ENCODE measurements around the gene RPL19. TPM values are rescaled to one million over a fixed set of nuclear protein-coding genes. Genes with fewer than 3 reads are reported as not detected.

Gene RPL19
- total RNA-seq = 1,000 to 10,000 TPM; 3,075 to 3,102 TPM

- Mint-ChIP-seq H3K27me3 (peaks cover 3% of the 10 kb centered on the region), H3K36me3 (peaks cover 48% of the 10 kb centered on the region), H3K4me1 (peaks cover 56% of the 10 kb centered on the region), H3K27ac (peak within 1 kb of the TSS; percentile 99), H3K9me3 (no peaks in the 10 kb centered on the region), H3K4me3 (peak within 1 kb of the TSS; percentile 99)
- peak; percentile 81 for DNase-seq
These were observed at the start of gene RPL19 for GRCh38 chr17:39200070-39200879. RPL19 (plus strand) TSS chr17:39200283; CDS start chr17:39200345, 62 bp downstream.

DNA sequence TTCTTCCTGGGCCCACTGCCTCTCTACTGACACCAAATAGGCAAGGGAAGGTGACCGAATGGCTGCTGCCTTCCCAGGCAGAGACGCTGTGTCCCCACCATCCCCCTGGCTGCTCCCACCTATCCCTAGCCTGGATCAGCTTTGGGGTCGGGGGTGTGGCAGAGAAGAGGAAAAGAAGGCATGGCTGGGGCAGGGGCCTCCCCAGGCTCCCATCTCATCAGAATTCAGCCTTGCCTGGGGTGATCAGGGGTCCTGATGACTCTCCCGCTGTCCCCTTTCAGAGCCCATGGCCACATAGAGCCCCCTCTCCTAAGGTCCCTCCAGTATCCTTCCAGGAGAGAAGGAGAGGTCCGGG is 49.3 kb upstream of the RPL19 start:
- Mint-ChIP-seq H3K36me3 (peaks cover 5% of the 10 kb centered on the region), H3K4me1 (peaks cover 39% of the 10 kb centered on the region), H3K4me3 (peak overlapping the region; percentile 54), H3K27ac (no peak overlapping the region), H3K9me3 (peaks cover 2% of the 10 kb centered on the region), H3K27me3 (peaks cover 12% of the 10 kb centered on the region)
- no peak for DNase-seq

- H3K36me3 Mint-ChIP-seq = peaks cover 5% of the 10 kb centered on the region
- DNase-seq = peak; percentile 42
- peaks cover 12% of the 10 kb centered on the region for H3K27me3 Mint-ChIP-seq
- peak within 1 kb of the TSS; percentile 99 for H3K4me3 Mint-ChIP-seq
- peaks cover 2% of the 10 kb centered on the region for H3K9me3 Mint-ChIP-seq
- peaks cover 39% of the 10 kb centered on the region for H3K4me1 Mint-ChIP-seq
- H3K27ac Mint-ChIP-seq = peak within 1 kb of the TSS; percentile 97
These were observed 48.7 kb upstream of the RPL19 start, which contains the start of gene PLXDC1 for GRCh38 chr17:39151150-39151942. PLXDC1 (minus strand) TSS chr17:39151637; CDS start chr17:39151437, 200 bp downstream.

GRCh38 chr17:39151943-39152818 is 47.9 kb upstream of the RPL19 start:
- H3K27me3 Mint-ChIP-seq = peaks cover 12% of the 10 kb centered on the region

DNA sequence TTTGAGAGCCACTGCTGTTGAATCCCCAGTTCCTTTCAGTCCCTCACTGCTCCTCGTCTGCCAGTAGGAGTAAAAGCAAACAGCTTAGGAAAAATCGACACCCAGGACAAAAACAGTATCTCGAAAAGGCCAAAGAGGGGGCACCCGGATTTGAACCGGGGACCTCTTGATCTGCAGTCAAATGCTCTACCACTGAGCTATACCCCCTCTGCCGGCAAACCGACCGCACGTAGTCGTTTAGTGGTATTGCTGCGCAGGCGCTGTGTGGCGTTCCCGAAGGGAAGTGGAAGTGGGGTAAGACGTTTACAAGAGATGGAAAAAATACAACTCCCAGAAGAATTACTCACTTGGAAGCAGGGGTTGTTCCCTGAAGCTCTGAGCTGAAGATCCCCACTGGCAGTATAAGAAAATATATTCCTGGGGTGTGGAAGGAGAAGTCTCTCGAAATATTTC is 46.5 kb upstream of the RPL19 start:
- Mint-ChIP-seq H3K36me3 (peaks cover 5% of the 10 kb centered on the region), H3K27me3 (peaks cover 12% of the 10 kb centered on the region), H3K4me3 (peak overlapping the region; percentile 99), H3K9me3 (peaks cover 2% of the 10 kb centered on the region), H3K4me1 (peaks cover 35% of the 10 kb centered on the region), H3K27ac (peak overlapping the region; percentile 97)
- peak; percentile 85 for DNase-seq

More at GRCh38 chr17:39151943-39152818, 47.9 kb upstream of the RPL19 start:
- peaks cover 2% of the 10 kb centered on the region for H3K9me3 Mint-ChIP-seq
- peak; percentile 37 for DNase-seq
- H3K4me3 Mint-ChIP-seq = peak overlapping the region; percentile 99
- H3K36me3 Mint-ChIP-seq = peaks cover 5% of the 10 kb centered on the region
- peak overlapping the region; percentile 97 for H3K27ac Mint-ChIP-seq
- H3K4me1 Mint-ChIP-seq = peaks cover 39% of the 10 kb centered on the region

GRCh38 chr17:39155654-39156053 is 44.4 kb upstream of the RPL19 start:
- peaks cover 5% of the 10 kb centered on the region for H3K36me3 Mint-ChIP-seq
- peaks cover 29% of the 10 kb centered on the region for H3K4me1 Mint-ChIP-seq
- H3K9me3 Mint-ChIP-seq = peaks cover 2% of the 10 kb centered on the region
- no peak for DNase-seq
- no peak overlapping the region for H3K27ac Mint-ChIP-seq
- H3K27me3 Mint-ChIP-seq = peaks cover 12% of the 10 kb centered on the region
- H3K4me3 Mint-ChIP-seq = no peak overlapping the region

DNA sequence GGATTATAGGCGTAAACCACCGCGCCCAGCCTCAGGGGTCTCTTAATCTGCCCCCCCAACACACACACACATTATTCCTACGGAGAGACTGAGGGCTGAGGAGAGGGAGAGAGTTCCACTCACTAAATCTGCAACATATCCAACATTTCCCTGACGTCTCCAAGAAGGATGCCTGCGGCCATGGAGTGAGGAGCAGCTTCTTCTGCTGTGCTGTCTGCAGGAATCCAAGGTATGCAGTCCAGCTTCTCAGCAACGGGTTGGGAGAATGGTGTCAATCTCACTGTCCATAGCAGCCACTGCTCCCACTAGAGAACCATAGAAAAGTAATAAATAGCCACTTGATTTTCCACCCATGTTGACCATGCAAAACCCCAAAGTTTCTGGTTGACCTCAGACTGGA is 43.6 kb upstream of the RPL19 start:
- peaks cover 5% of the 10 kb centered on the region for H3K36me3 Mint-ChIP-seq
- H3K27ac Mint-ChIP-seq = no peak overlapping the region
- H3K4me1 Mint-ChIP-seq = peaks cover 25% of the 10 kb centered on the region
- H3K9me3 Mint-ChIP-seq = peaks cover 2% of the 10 kb centered on the region
- DNase-seq = no peak
- H3K4me3 Mint-ChIP-seq = no peak overlapping the region
- peaks cover 12% of the 10 kb centered on the region for H3K27me3 Mint-ChIP-seq

DNA sequence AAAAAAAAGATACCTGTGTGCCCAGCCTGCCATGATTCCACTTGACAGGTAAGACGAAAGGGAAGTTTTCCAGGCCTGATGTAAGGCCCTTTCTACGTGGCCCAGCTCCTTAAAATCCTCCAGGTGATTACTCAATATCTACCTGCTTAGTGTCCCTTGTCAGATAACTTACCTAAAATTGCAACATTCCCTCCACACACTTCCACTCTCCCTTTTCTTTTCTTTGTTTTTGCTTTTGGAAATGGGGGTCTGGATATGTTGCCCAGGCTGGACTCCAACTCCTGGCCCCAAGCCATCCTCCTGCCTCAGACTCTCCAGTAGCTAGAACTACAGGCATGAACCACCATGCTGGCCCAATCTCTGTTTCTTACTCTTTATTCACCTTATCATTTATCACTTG is 41.5 kb upstream of the RPL19 start:
- Mint-ChIP-seq H3K27ac (no peak overlapping the region), H3K9me3 (peaks cover 1% of the 10 kb centered on the region), H3K36me3 (peaks cover 5% of the 10 kb centered on the region), H3K4me1 (peaks cover 9% of the 10 kb centered on the region), H3K27me3 (peaks cover 10% of the 10 kb centered on the region), H3K4me3 (no peak overlapping the region)
- DNase-seq = no peak

DNA sequence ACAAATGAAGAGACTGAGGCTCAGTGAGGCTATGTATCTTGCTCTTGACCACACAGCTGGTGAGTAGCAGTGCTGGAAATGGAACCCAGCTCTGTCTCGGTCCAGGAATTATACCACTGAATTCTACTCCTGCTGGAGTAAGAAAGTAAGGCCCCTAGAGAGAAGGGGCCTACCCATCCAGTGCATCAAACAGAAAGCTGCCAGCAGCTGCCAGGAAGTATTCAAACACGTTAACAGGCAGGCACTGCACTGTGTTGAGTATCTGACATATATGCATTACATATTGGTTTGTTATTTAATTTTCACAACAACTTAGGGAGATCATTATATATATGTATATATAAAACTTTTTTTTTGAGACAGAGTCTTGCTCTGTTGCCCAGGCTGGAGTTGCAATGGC is 38.1 kb upstream of the RPL19 start:
- Mint-ChIP-seq H3K9me3 (no peaks in the 10 kb centered on the region), H3K27ac (no peak overlapping the region), H3K36me3 (no peaks in the 10 kb centered on the region), H3K27me3 (peaks cover 19% of the 10 kb centered on the region), H3K4me1 (peaks cover 2% of the 10 kb centered on the region), H3K4me3 (no peak overlapping the region)
- no peak for DNase-seq

GRCh38 chr17:39164675-39165143 is 35.4 kb upstream of the RPL19 start:
- H3K36me3 Mint-ChIP-seq = no peaks in the 10 kb centered on the region
- peak overlapping the region; percentile 86 for H3K4me3 Mint-ChIP-seq
- H3K9me3 Mint-ChIP-seq = peaks cover 1% of the 10 kb centered on the region
- peaks cover 9% of the 10 kb centered on the region for H3K4me1 Mint-ChIP-seq
- peak; percentile 86 for DNase-seq
- H3K27ac Mint-ChIP-seq = peak overlapping the region; percentile 16
- H3K27me3 Mint-ChIP-seq = peaks cover 33% of the 10 kb centered on the region

GRCh38 chr17:39165178-39165840 is 34.8 kb upstream of the RPL19 start:
- Mint-ChIP-seq H3K27me3 (peaks cover 37% of the 10 kb centered on the region), H3K9me3 (peaks cover 1% of the 10 kb centered on the region), H3K4me3 (peak overlapping the region; percentile 86), H3K36me3 (no peaks in the 10 kb centered on the region), H3K4me1 (peaks cover 9% of the 10 kb centered on the region), H3K27ac (no peak overlapping the region)
- no peak for DNase-seq

GRCh38 chr17:39165841-39166349 is 34.2 kb upstream of the RPL19 start, which contains the start of gene ARL5C:
ARL5C (minus strand) TSS chr17:39166161; CDS start chr17:39165760, 401 bp downstream.
- Mint-ChIP-seq H3K27me3 (peaks cover 39% of the 10 kb centered on the region), H3K36me3 (no peaks in the 10 kb centered on the region), H3K4me3 (peak within 1 kb of the TSS; percentile 86), H3K27ac (no peak within 1 kb of the TSS), H3K4me1 (peaks cover 9% of the 10 kb centered on the region), H3K9me3 (peaks cover 1% of the 10 kb centered on the region)
- DNase-seq = no peak

DNA sequence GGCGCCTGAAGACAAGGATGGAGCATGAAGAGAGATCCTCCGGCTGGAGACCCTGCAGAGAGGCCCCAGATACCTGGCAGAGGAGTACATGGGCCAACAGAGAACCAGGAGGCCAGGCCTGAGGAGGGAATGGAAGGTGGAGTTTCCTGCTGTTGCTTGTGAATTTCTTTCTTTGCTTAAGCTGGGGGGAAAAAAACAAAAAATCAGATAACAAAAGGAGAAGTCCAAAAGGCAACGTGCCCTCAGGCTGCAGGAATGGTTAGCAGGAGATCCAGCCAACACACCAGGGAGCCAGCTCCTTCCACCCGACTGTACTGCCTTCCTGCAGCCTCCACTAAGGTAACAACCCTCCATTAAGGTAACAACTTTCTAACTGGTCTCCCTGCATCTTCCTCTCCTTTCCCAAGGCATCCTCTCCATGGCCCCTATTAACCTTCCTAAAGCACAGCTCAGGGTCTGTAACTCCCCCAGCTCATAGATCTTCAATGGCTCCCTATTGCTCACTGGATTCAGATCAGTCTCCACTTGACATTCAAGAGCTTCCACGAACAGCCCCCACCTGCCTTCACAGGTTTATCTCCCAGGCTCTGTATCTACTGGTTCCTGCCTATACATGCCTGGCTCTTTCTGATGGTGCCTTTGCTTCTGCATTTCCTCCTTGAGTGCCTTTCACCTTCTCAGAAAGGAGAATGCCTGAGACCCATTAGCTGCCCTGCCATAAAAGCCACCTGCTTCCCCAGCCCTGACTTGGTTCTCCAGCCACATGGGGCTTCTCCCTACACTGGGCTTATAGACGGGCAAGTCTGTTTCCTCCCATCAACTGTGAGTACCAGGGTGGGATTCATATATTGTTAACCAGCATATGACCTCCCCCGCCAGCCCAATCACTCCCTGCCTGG is 33.4 kb upstream of the RPL19 start:
- no peak overlapping the region for H3K4me3 Mint-ChIP-seq
- H3K27ac Mint-ChIP-seq = no peak overlapping the region

More for the DNA sequence above, 33.4 kb upstream of the RPL19 start:
- H3K27me3 Mint-ChIP-seq = peaks cover 39% of the 10 kb centered on the region
- peaks cover 9% of the 10 kb centered on the region for H3K4me1 Mint-ChIP-seq
- H3K36me3 Mint-ChIP-seq = no peaks in the 10 kb centered on the region
- no peak for DNase-seq
- H3K9me3 Mint-ChIP-seq = peaks cover 1% of the 10 kb centered on the region

Measured in activated naive CD8-positive, alpha-beta T cell treated with anti-CD3 and anti-CD28 coated beads for 36 hours (primary cell).